HepG2 (cell line): Measurements from ENCODE around the gene LTB4R. TPM values are rescaled to one million over a fixed set of nuclear protein-coding genes. Genes with fewer than 3 reads are reported as not detected.

Source experiments
- ATAC-seq: fragments of 200-7000 bp; cut with Tn5 transposase; 3 replicates; pipeline ENCODE4 v1.9.1; 2020; ENCODE audit warnings: mild to moderate bottlenecking, moderate library complexity
- BruUV-seq: library from RNA; stranded (reverse); fragments of 400-500 nt; replicated peaks from 2 replicates; lab custom pipeline; 2021; lab: Mats Ljungman, UMichigan
- CTCF ChIA-PET: fragments of 300-600 bp; formaldehyde crosslinking; extraction: SDS; loops from one replicate; lab custom pipeline; 2021; ENCODE audit warnings: low total read pairs, inconsistent platforms, low intra/inter-chr PET ratio; lab: Yijun Ruan, JAX
- POLR2A ChIA-PET: fragments of 350-600 bp; sonication (Branson Sonifier 250); formaldehyde crosslinking; loops from one replicate; lab custom pipeline; 2020; ENCODE audit warnings: antibody characterized with exemption, inconsistent platforms; lab: Yijun Ruan, JAX
- DNase-seq: peaks from one replicate; pipeline ENCODE4 v3.0.0-alpha.2; 2015; ENCODE audit warnings: low spot score
- FAIRE-seq: peaks from 3 replicates; lab custom pipeline; 2011; peaks lifted over from hg19 to GRCh38; lab: Jason Lieb, UNC
- H2AFZ ChIP-seq: one replicate; pipeline ENCODE4 v1.6.1; 2011; ENCODE audit warnings: low read length, inconsistent platforms
- H3K27ac ChIP-seq: fragments of 300-600 bp; 3 replicates; pipeline ENCODE4 v1.8.0; 2011; ENCODE audit warnings: mixed run types, mild to moderate bottlenecking, mixed read lengths, low read length, inconsistent platforms; ENCODE audit not compliant: insufficient read depth; ENCODE audit errors: extremely low read length
- H3K27me3 ChIP-seq, 2 experiments: fragments of 200-600 bp in 1 of 2; 2 replicates in 1 of 2; 3 replicates in 1 of 2; pipeline versions ENCODE4 v1.6.0 to v1.8.0; 2011; ENCODE audit warnings: low read length in 2 of 2, mild to moderate bottlenecking in 2 of 2, moderate library complexity in 2 of 2, inconsistent platforms in 1 of 2; ENCODE audit not compliant: insufficient read depth in 2 of 2, control insufficient read depth in 1 of 2
- H3K36me3 ChIP-seq, 2 experiments: fragments of 200-600 bp in 1 of 2; replicated peaks in 1 of 2; 2 replicates in 1 of 2; 3 replicates in 1 of 2; pipeline versions ENCODE4 v1.5.1 to v1.8.0; 2011; ENCODE audit warnings: low read length in 2 of 2, inconsistent platforms in 1 of 2; ENCODE audit not compliant: insufficient read depth in 2 of 2, control insufficient read depth in 1 of 2
- H3K4me1 ChIP-seq: 2 replicates; pipeline ENCODE4 v1.5.1; 2012; ENCODE audit warnings: low read length, inconsistent platforms; ENCODE audit not compliant: insufficient read depth
- H3K4me2 ChIP-seq: 2 replicates; pipeline ENCODE4 v1.6.0; 2011; ENCODE audit warnings: low read depth, low read length, inconsistent platforms
- H3K4me3 ChIP-seq, 3 experiments: fragments of 200-600 bp in 1 of 3; sonication (generic), shearing (Covaris generic) in 1 of 3; replicated peaks in 1 of 3; 2 replicates each; pipeline ENCODE4 v1.5.1; 2011 to 2016; ENCODE audit warnings: low read length in 3 of 3, inconsistent platforms in 2 of 3, low read depth in 2 of 3, mild to moderate bottlenecking in 2 of 3, control low read depth in 1 of 3, mixed read lengths in 1 of 3; ENCODE audit not compliant: insufficient read depth in 1 of 3
- H3K79me2 ChIP-seq: one replicate; pipeline ENCODE4 v1.6.1; 2011; ENCODE audit warnings: low read length, inconsistent platforms; ENCODE audit not compliant: insufficient read depth
- H3K9ac ChIP-seq: 2 replicates; pipeline ENCODE4 v1.6.0; 2011; ENCODE audit warnings: mild to moderate bottlenecking, low read depth, low read length, inconsistent platforms; ENCODE audit not compliant: insufficient read depth
- H3K9me3 ChIP-seq: 2 replicates; pipeline ENCODE4 v1.5.1; 2012; ENCODE audit warnings: mild to moderate bottlenecking, low read length
- H4K20me1 ChIP-seq: 2 replicates; pipeline ENCODE4 v1.6.0; 2011; ENCODE audit warnings: inconsistent platforms, mild to moderate bottlenecking, low read length, moderate library complexity; ENCODE audit not compliant: insufficient read depth
- ATAD3A ChIP-seq: sonication (generic); formaldehyde crosslinking; IDR thresholded peaks from 2 replicates; pipeline ENCODE4 v1.4.0; 2020; ENCODE audit warnings: missing genetic modification reagents
- BHLHE40 ChIP-seq: IDR thresholded peaks from 2 replicates; pipeline ENCODE4 v1.6.1; 2011; ENCODE audit warnings: low read length, improper control_type of control experiment
- CHD2 ChIP-seq: IDR thresholded peaks from 2 replicates; pipeline ENCODE4 v1.6.1; 2011; ENCODE audit warnings: low read depth, low read length, improper control_type of control experiment
- DNMT3B ChIP-seq: conservative IDR thresholded peaks from 2 replicates; pipeline ENCODE4 v1.6.1; 2016; ENCODE audit warnings: missing biosample characterization, control low read depth
- DPF2 ChIP-seq: sonication (generic); formaldehyde crosslinking; IDR thresholded peaks from 2 replicates; pipeline ENCODE4 v1.4.0; 2020; ENCODE audit warnings: mild to moderate bottlenecking, low read depth, missing genetic modification reagents, borderline replicate concordance
- GPBP1L1 ChIP-seq: sonication (generic); formaldehyde crosslinking; IDR thresholded peaks from 2 replicates; pipeline ENCODE4 v1.5.0; 2020; ENCODE audit warnings: mild to moderate bottlenecking, missing genetic modification reagents
- IRF2 ChIP-seq: IDR thresholded peaks from 2 replicates; pipeline ENCODE4 v1.6.1; 2018; ENCODE audit warnings: missing genetic modification reagents, missing compliant biosample characterization
- MED1 ChIP-seq: sonication (generic); formaldehyde crosslinking; IDR thresholded peaks from 2 replicates; pipeline ENCODE4 v1.4.0; 2020; ENCODE audit warnings: missing genetic modification reagents
- SAFB2 ChIP-seq: sonication (generic); formaldehyde crosslinking; IDR thresholded peaks from 2 replicates; pipeline ENCODE4 v1.5.1; 2020; ENCODE audit warnings: missing genetic modification reagents, low read depth, mild to moderate bottlenecking, borderline replicate concordance
- SIX4 ChIP-seq: sonication (generic); formaldehyde crosslinking; IDR thresholded peaks from 2 replicates; pipeline ENCODE4 v1.4.0; 2020; ENCODE audit warnings: missing genetic modification reagents
- ZFYVE20 ChIP-seq: sonication (generic); formaldehyde crosslinking; IDR thresholded peaks from 2 replicates; pipeline ENCODE4 v1.8.0; 2023; ENCODE audit warnings: low read depth, mild to moderate bottlenecking, moderate library complexity, missing genetic modification reagents, borderline replicate concordance
- ZNF101 ChIP-seq: sonication (generic); formaldehyde crosslinking; IDR thresholded peaks from 2 replicates; pipeline ENCODE4 v1.4.0; 2020; ENCODE audit warnings: mild to moderate bottlenecking, low read depth, missing genetic modification reagents, borderline replicate concordance
- ZNF160 ChIP-seq: sonication (generic); formaldehyde crosslinking; IDR thresholded peaks from 2 replicates; pipeline ENCODE4 v1.8.0; 2022; ENCODE audit warnings: mild to moderate bottlenecking, inconsistent platforms, missing genetic modification reagents
- ZNF263 ChIP-seq: sonication (generic); formaldehyde crosslinking; IDR thresholded peaks from 2 replicates; pipeline ENCODE4 v1.4.0; 2020; ENCODE audit warnings: missing genetic modification reagents
- ZNF343 ChIP-seq: sonication (generic); formaldehyde crosslinking; IDR thresholded peaks from 2 replicates; pipeline ENCODE4 v1.4.0; 2020; ENCODE audit warnings: mild to moderate bottlenecking, missing genetic modification reagents
- ZNF362 ChIP-seq: sonication (generic); formaldehyde crosslinking; IDR thresholded peaks from 2 replicates; pipeline ENCODE4 v1.4.0; 2020; ENCODE audit warnings: missing genetic modification reagents, mild to moderate bottlenecking, borderline replicate concordance
- ZNF691 ChIP-seq: sonication (generic); formaldehyde crosslinking; IDR thresholded peaks from 2 replicates; pipeline ENCODE4 v1.4.0; 2020; ENCODE audit warnings: missing genetic modification reagents, low read depth, mild to moderate bottlenecking, borderline replicate concordance
- ZNF839 ChIP-seq: sonication (generic); formaldehyde crosslinking; IDR thresholded peaks from 2 replicates; pipeline ENCODE4 v1.4.0; 2020; ENCODE audit warnings: missing genetic modification reagents, mild to moderate bottlenecking, borderline replicate concordance
- WGBS: methylation state at CpG from one replicate; pipeline ENCODE4 v1.1.6; 2017; ENCODE audit warnings: low lambda C conversion rate; 5-methylcytosine and 5-hydroxymethylcytosine counted together
- in situ Hi-C: cut with HindIII; loops from 2 replicates; pipeline ENCODE4 v1.10.0; 2017; ENCODE audit warnings: low pct_unique_long_range_greater_than_20kb; ENCODE audit not compliant: extremely low pct_ligation_motif_present
- intact Hi-C: fragments of 100-400 bp; cut with micrococcal nuclease; formaldehyde crosslinking; loops from one replicate; pipeline ENCODE4 v1.10.0; 2022; ENCODE audit not compliant: unreplicated experiment
- polyA plus RNA-seq, 8 experiments: library from polyadenylated mRNA; depleted of rRNA in 3 of 8; stranded (reverse) in 7 of 8; unstranded in 1 of 8; fragments of >200 nt; fragmentation: Illumina TruSeq in 4 of 8; extraction: Trizol in 4 of 8; gene quantifications; 2 replicates each; pipeline versions ENCODE4 v1.2.1 to v1.2.3, GENCODE V29; 2011 to 2016; ENCODE audit warnings: low read depth in 4 of 8, missing spikeins in 1 of 8, mixed read lengths in 1 of 8; ENCODE audit not compliant: insufficient read depth in 1 of 8
- total RNA-seq, 5 experiments: library from RNA; depleted of rRNA; stranded (reverse); fragments of >200 nt; fragmentation: Illumina TruSeq; extraction: Trizol; gene quantifications; 2 replicates each; pipeline ENCODE4 v1.2.3, GENCODE V29; 2016; ENCODE audit warnings: low read depth in 1 of 5

The LTB4R gene
- total and polyA plus RNA-seq, 2 of the 13 experiments (the other 11 are each of a cell fraction or from before 2014, with no cell fraction given) = 3.2 to 8.2 TPM

- no peaks in the 10 kb centered on the region for H3K36me3 ChIP-seq
- no peaks in the 10 kb centered on the region for H3K9me3 ChIP-seq
- BruUV-seq = TSS peak; percentile 55
- H3K27ac ChIP-seq = peak overlapping the region; percentile 18
- ChIA-PET CTCF (interaction anchor here (1.2 to 2.4 kb wide), 3 partner anchors 8 to 121 kb away, joined by 3 to 7 read pairs (median 4); partner anchors contain the start of gene CIDEB), POLR2A (interaction anchor here (0.5 to 3.5 kb wide), 19 partner anchors 9 to 1066 kb away, joined by 3 to 57 read pairs (median 6); partner anchors contain the start of genes CBLN3, CHMP4A, CIDEB and DCAF11)
- H3K4me1 ChIP-seq = peaks cover 37% of the 10 kb centered on the region
- no peak overlapping the region for H2AFZ ChIP-seq
- ATAC-seq (peak; percentile 81), DNase-seq (peak; percentile 65), FAIRE-seq (no peak)
- WGBS = 46% methylated on average over 70 of the region's 70 CpGs
- H3K27me3 ChIP-seq = peaks cover 6 to 39% of the 10 kb centered on the region in 2 experiments; a peak in 4 of 5 replicates
- in situ Hi-C loops (no loop called here), intact Hi-C loops (no loop called here)
- H3K4me2 ChIP-seq = peak overlapping the region; percentile 89
- H3K79me2 ChIP-seq = no peaks in the 10 kb centered on the region
- no peaks in the 10 kb centered on the region for H4K20me1 ChIP-seq
- peak overlapping the region; percentile 29 to 73 (median 40) for H3K4me3 ChIP-seq
- peak overlapping the region; percentile 35 for H3K9ac ChIP-seq
- TF ChIP-seq SAFB2 (CRISPR knock-in tag) = no peak; the same call in none of the 2 replicates
- TF ChIP-seq ZFYVE20 = peak; percentile 92
- peak; percentile 96 for TF ChIP-seq ZNF691
- TF ChIP-seq ZNF343 (CRISPR knock-in tag) = peak; percentile 99
- TF ChIP-seq ATAD3A (CRISPR knock-in tag) = peak; percentile 6
- TF ChIP-seq ZNF263 (CRISPR knock-in tag) = peak; percentile 86
- peak; percentile 98 for TF ChIP-seq ZNF160 (CRISPR knock-in tag)
- TF ChIP-seq IRF2 (CRISPR knock-in tag) = peak; percentile 57; the same call in 1 of the 2 replicates
- TF ChIP-seq BHLHE40 = no peak
- 0 out of 2 replicates have a peak, but pooled peaks have one; percentile 66 for TF ChIP-seq DNMT3B
- peak; percentile 90 for TF ChIP-seq MED1
- TF ChIP-seq ZNF362 (CRISPR knock-in tag) = peak; percentile 53; the same call in 1 of the 2 replicates
- no peak; the same call in 1 of the 2 replicates for TF ChIP-seq CHD2
- peak; percentile 92; the same call in 1 of the 2 replicates for TF ChIP-seq ZNF101 (CRISPR knock-in tag)
- peak; percentile 86 for TF ChIP-seq ZNF839 (CRISPR knock-in tag)
- peak; percentile 45 for TF ChIP-seq DPF2 (CRISPR knock-in tag)
- TF ChIP-seq SIX4 (CRISPR knock-in tag) = peak; percentile 75; the same call in 1 of the 2 replicates
- no peak for TF ChIP-seq GPBP1L1 (CRISPR knock-in tag)
These were observed 4.7 kb downstream of the LTB4R start for GRCh38 chr14:24315807-24316596.
